ENCODE results near the gene KRT14. TPM values are rescaled to one million over a fixed set of nuclear protein-coding genes. Genes with fewer than 3 reads are reported as not detected.
"Not testable (repeated sequence)": the region's sequence is repeated elsewhere in the genome, so short reads cannot be mapped to it uniquely, and the experiment has no call there.

The KRT14 gene
- total RNA-seq, 1 experiment from 2014 or later, result not detected

GRCh38 chr17:41610061-41610517 is 23.4 kb upstream of the KRT14 start:
- DNase-seq (ENCODE audit: low spot score), result not testable (repeated sequence)

GRCh38 chr17:41606930-41607329 is 20.2 kb upstream of the KRT14 start:
- DNase-seq (ENCODE audit: low spot score), result not testable (repeated sequence)

- peak; percentile 51 for DNase-seq (ENCODE audit: low spot score)
Observed at GRCh38 chr17:41602524-41602923, 15.8 kb upstream of the KRT14 start.

- no peak for DNase-seq (ENCODE audit: low spot score)
Observed at GRCh38 chr17:41600318-41600717, 13.6 kb upstream of the KRT14 start.

- no peak for DNase-seq (ENCODE audit: low spot score)
Observed at GRCh38 chr17:41599680-41600079, 13.0 kb upstream of the KRT14 start.

- no peak for DNase-seq (ENCODE audit: low spot score)
Observed at GRCh38 chr17:41595585-41595984, 8.9 kb upstream of the KRT14 start.

- no peak for DNase-seq (ENCODE audit: low spot score)
Observed at GRCh38 chr17:41594363-41594915, 7.7 kb upstream of the KRT14 start.

- no peak for DNase-seq (ENCODE audit: low spot score)
Observed at GRCh38 chr17:41593306-41593981, 6.7 kb upstream of the KRT14 start.

- no peak for DNase-seq (ENCODE audit: low spot score)
Observed at GRCh38 chr17:41592601-41593305, 6.1 kb upstream of the KRT14 start.

- no peak for DNase-seq (ENCODE audit: low spot score)
Observed at GRCh38 chr17:41589301-41589700, 2.6 kb upstream of the KRT14 start.

- DNase-seq (ENCODE audit: low spot score), result no peak
Observed at GRCh38 chr17:41588126-41588810, 1.6 kb upstream of the KRT14 start.

- DNase-seq (ENCODE audit: low spot score), result no peak
Observed at GRCh38 chr17:41585301-41586056, 1.2 kb downstream of the KRT14 start.

GRCh38 chr17:41584331-41584927 is 2.3 kb downstream of the KRT14 start:
- DNase-seq (ENCODE audit: low spot score), result not testable (repeated sequence)

- DNase-seq (ENCODE audit: low spot score), result peak; percentile 70
Observed at GRCh38 chr17:41583137-41584127, 3.3 kb downstream of the KRT14 start.

GRCh38 chr17:41582061-41582968 is 4.4 kb downstream of the KRT14 start:
- DNase-seq (ENCODE audit: low spot score), result not testable (repeated sequence)

GRCh38 chr17:41581366-41582060 is 5.2 kb downstream of the KRT14 start:
- DNase-seq (ENCODE audit: low spot score), result no peak

GRCh38 chr17:41580687-41581365 is 5.9 kb downstream of the KRT14 start:
- no peak for DNase-seq (ENCODE audit: low spot score)

- no peak for DNase-seq (ENCODE audit: low spot score)
Observed at GRCh38 chr17:41580244-41580575, 6.5 kb downstream of the KRT14 start.
